ENCODE data around the gene COMT.

DNA sequence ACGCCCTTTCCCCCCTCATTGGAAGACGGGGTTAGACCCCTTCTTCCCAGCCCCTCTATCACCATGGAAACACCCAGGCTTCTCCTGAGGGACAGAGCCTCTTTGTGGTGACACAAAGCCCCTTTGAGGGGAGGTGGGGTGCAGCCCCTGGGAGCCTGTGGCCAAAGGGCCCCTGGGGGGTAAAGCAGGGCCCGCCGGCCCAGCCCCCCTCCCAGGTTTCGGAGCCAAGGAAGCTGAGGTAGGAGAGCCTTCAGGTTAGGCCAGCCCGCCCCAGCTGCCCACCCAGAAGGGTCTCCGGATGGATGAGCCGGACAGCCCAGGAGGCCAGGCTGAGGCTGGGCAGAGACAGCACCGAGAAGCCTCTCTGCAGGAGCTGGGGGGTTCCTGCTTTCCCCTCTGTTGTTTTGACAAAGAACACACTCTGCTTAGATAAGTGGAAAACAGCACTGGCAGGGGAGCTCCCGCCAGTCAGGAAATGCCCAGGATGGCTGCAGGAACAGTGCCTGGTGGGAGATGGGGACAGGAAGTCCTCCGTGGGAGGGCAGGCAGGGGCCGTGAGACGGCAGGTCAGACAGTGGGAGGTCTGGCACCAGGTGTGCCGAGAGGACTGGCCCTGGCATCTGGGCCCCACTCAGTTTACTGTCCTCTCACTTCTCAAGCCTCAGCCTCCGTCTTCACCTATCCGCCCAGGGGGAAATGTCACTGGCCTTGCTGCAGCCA lies 56.8 kb downstream of the COMT start:
- TF ChIP-seq, protein P1, sequence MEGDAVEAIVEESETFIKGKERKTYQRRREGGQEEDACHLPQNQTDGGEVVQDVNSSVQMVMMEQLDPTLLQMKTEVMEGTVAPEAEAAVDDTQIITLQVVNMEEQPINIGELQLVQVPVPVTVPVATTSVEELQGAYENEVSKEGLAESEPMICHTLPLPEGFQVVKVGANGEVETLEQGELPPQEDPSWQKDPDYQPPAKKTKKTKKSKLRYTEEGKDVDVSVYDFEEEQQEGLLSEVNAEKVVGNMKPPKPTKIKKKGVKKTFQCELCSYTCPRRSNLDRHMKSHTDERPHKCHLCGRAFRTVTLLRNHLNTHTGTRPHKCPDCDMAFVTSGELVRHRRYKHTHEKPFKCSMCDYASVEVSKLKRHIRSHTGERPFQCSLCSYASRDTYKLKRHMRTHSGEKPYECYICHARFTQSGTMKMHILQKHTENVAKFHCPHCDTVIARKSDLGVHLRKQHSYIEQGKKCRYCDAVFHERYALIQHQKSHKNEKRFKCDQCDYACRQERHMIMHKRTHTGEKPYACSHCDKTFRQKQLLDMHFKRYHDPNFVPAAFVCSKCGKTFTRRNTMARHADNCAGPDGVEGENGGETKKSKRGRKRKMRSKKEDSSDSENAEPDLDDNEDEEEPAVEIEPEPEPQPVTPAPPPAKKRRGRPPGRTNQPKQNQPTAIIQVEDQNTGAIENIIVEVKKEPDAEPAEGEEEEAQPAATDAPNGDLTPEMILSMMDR (IDR thresholded peaks at IDR 0.05), result no peak
- no peak for TF ChIP-seq CREM (CRISPR knock-in tag; IDR thresholded peaks at IDR 0.05)
- no peak for TF ChIP-seq ZSCAN18 (CRISPR knock-in tag; IDR thresholded peaks at IDR 0.05)
- TF ChIP-seq SOX15 (CRISPR knock-in tag; IDR thresholded peaks at IDR 0.05), result no peak
- no peak for TF ChIP-seq JAZF1 (CRISPR knock-in tag; IDR thresholded peaks at IDR 0.05)

Data from WTC11 (cell line).